Stimulated activated naive CD4-positive, alpha-beta T cell treated with Interleukin-2 at 50 U/mL for 16 hours (primary cell): ENCODE data around the gene GGCT.

ENCODE experiments used
- DNase-seq: peaks from one replicate; lab custom pipeline; 2025; lab: John Stamatoyannopoulos, UW

GGCT gene

GRCh38 chr7:30462179-30462578 lies 42.5 kb downstream of the GGCT start:
- no peak for DNase-seq

- no peak for DNase-seq
Measured at GRCh38 chr7:30460246-30460633, 44.4 kb downstream of the GGCT start.

- no peak for DNase-seq
Measured at GRCh38 chr7:30459591-30460245, 44.9 kb downstream of the GGCT start.

- DNase-seq, result no peak
Measured at GRCh38 chr7:30458311-30458710, 46.3 kb downstream of the GGCT start.

- DNase-seq, result no peak
Measured at GRCh38 chr7:30453921-30454320, 50.7 kb downstream of the GGCT start.

GRCh38 chr7:30453016-30453415 lies 51.6 kb downstream of the GGCT start:
- DNase-seq, result no peak

- no peak for DNase-seq
Measured at GRCh38 chr7:30452280-30452930, 52.2 kb downstream of the GGCT start.

- DNase-seq, result no peak
Measured at GRCh38 chr7:30451539-30452279, 52.9 kb downstream of the GGCT start.

GRCh38 chr7:30450983-30451497 lies 53.6 kb downstream of the GGCT start:
- DNase-seq, result no peak

- no peak for DNase-seq
Measured at GRCh38 chr7:30450240-30450982, 54.2 kb downstream of the GGCT start.

GRCh38 chr7:30448461-30449189 lies 56.0 kb downstream of the GGCT start:
- no peak for DNase-seq

- DNase-seq, result no peak
Measured at GRCh38 chr7:30447466-30447865, 57.2 kb downstream of the GGCT start.
